K562 (cell line): ENCODE data around the gene CRAT. TPM values are rescaled to one million over a fixed set of nuclear protein-coding genes. Genes with fewer than 3 reads are reported as not detected.

ENCODE experiments used
- CBX2 ChIP-seq: fragments of 200-600 bp; sonication (generic); IDR thresholded peaks from one replicate; pipeline ENCODE4 v1.6.1; 2012; ENCODE audit warnings: mild to moderate bottlenecking, low read length, inconsistent platforms; ENCODE audit not compliant: insufficient read depth, poor library complexity, severe bottlenecking
- CEBPB ChIP-seq: fragments of 450-650 bp; IDR thresholded peaks from 2 replicates; pipeline ENCODE4 v1.6.1; 2016; ENCODE audit warnings: missing genetic modification characterization, missing compliant biosample characterization
- EHMT2 ChIP-seq: fragments of 450-650 bp; IDR thresholded peaks from 2 replicates; pipeline ENCODE4 v1.6.1; 2018; ENCODE audit warnings: antibody characterized with exemption
- HNRNPLL ChIP-seq: fragments of 200-400 bp; formaldehyde crosslinking; IDR thresholded peaks from 2 replicates; pipeline ENCODE4 v1.6.1; 2017; ENCODE audit warnings: low read length, low read depth, mild to moderate bottlenecking; ENCODE audit not compliant: poor library complexity, severe bottlenecking
- KDM1A ChIP-seq, 2 experiments: fragments of 450-650 bp; IDR thresholded peaks; 2 replicates each; pipeline ENCODE4 v1.6.1; 2016; ENCODE audit warnings: mild to moderate bottlenecking in 2 of 2
- KHSRP ChIP-seq: fragments of 450-650 bp; IDR thresholded peaks from 2 replicates; pipeline ENCODE4 v1.6.1; 2017
- KLF16 ChIP-seq: IDR thresholded peaks from 2 replicates; pipeline ENCODE4 v1.6.1; 2016; ENCODE audit warnings: antibody characterized with exemption
- LEF1 ChIP-seq: fragments of 450-650 bp; IDR thresholded peaks from 2 replicates; pipeline ENCODE4 v1.6.1; 2016; ENCODE audit warnings: mild to moderate bottlenecking
- NFE2L1 ChIP-seq: fragments of 450-650 bp; IDR thresholded peaks from 2 replicates; pipeline ENCODE4 v1.6.1; 2016; ENCODE audit warnings: missing genetic modification characterization, low read depth, mild to moderate bottlenecking, missing compliant biosample characterization, moderate library complexity, borderline replicate concordance
- NRF1 ChIP-seq, 2 experiments: fragments of 450-650 bp; IDR thresholded peaks in 1 of 2; conservative IDR thresholded peaks in 1 of 2; 2 replicates each; pipeline ENCODE4 v1.6.1; 2014; ENCODE audit warnings: mild to moderate bottlenecking in 2 of 2
- PCBP2 ChIP-seq: fragments of 200-400 bp; formaldehyde crosslinking; IDR thresholded peaks from 2 replicates; pipeline ENCODE4 v1.6.1; 2018; ENCODE audit warnings: low read length, low read depth, mild to moderate bottlenecking, moderate library complexity; ENCODE audit not compliant: poor library complexity, severe bottlenecking
- POLR3A ChIP-seq: IDR thresholded peaks from 2 replicates; pipeline ENCODE4 v1.6.1; 2011; ENCODE audit warnings: borderline replicate concordance, mild to moderate bottlenecking, moderate library complexity; ENCODE audit not compliant: insufficient read length, insufficient read depth; ENCODE audit errors: extremely low read depth
- PTRF ChIP-seq: fragments of 450-650 bp; IDR thresholded peaks from 2 replicates; pipeline ENCODE4 v1.6.1; 2016; ENCODE audit warnings: mild to moderate bottlenecking, missing genetic modification characterization, missing compliant biosample characterization
- SMAD2 ChIP-seq: fragments of 150-350 bp; IDR thresholded peaks from 2 replicates; pipeline ENCODE4 v1.6.1; 2014; ENCODE audit warnings: low read depth, mild to moderate bottlenecking, low read length
- SMARCA4 ChIP-seq: fragments of 450-650 bp; IDR thresholded peaks from 2 replicates; pipeline ENCODE4 v1.6.1; 2016
- TRIM24 ChIP-seq, 2 experiments: fragments of 450-650 bp; IDR thresholded peaks; 2 replicates each; pipeline ENCODE4 v1.6.1; 2016
- U2AF2 ChIP-seq: fragments of 200-400 bp; formaldehyde crosslinking; optimal IDR thresholded peaks from 2 replicates; pipeline ENCODE3; 2017; ENCODE audit warnings: low read depth, mild to moderate bottlenecking, low read length
- ZKSCAN1 ChIP-seq: fragments of 150-350 bp; IDR thresholded peaks from 2 replicates; pipeline ENCODE4 v1.6.1; 2016; ENCODE audit warnings: low read depth, low read length
- ZNF57 ChIP-seq: fragments of 450-650 bp; formaldehyde crosslinking; IDR thresholded peaks from 2 replicates; pipeline ENCODE4 v1.4.0; 2020; ENCODE audit warnings: mild to moderate bottlenecking, moderate library complexity
- polyA plus RNA-seq, 8 experiments: library from polyadenylated mRNA; depleted of rRNA in 4 of 8; stranded (reverse) in 5 of 8; unstranded in 3 of 8; fragments of >200 nt; fragmentation: Nextera tagmentation in 2 of 8; fragmentation: Illumina TruSeq in 1 of 8; extraction: Ambion mirVana in 2 of 8; extraction: Trizol in 1 of 8; gene quantifications; 2 replicates each; pipeline versions ENCODE4 v1.2.1 to v1.2.3, GENCODE V29; 2011 to 2014; ENCODE audit warnings: inconsistent platforms in 1 of 8, missing spikeins in 1 of 8
- total RNA-seq, 7 experiments: library from RNA; depleted of rRNA in 6 of 7; stranded (reverse); fragments of >200 nt in 6 of 7; fragmentation: Illumina TruSeq in 2 of 7; extraction: Trizol in 2 of 7; gene quantifications; 2 replicates each; pipeline versions ENCODE4 v1.2.1 to v1.2.3, GENCODE V29; 2011 to 2021; ENCODE audit warnings: low replicate concordance in 1 of 7
- TF ChIP-seq, protein P1 (sequence below), 2 experiments: fragments of 450-650 bp in 1 of 2; IDR thresholded peaks; 2 replicates each; pipeline ENCODE4 v1.6.1; 2011 to 2017; ENCODE audit warnings: low read depth in 2 of 2, antibody characterized with exemption in 1 of 2, borderline replicate concordance in 1 of 2, low read length in 1 of 2, mild to moderate bottlenecking in 1 of 2, mixed read lengths in 1 of 2; ENCODE audit not compliant: control insufficient read depth in 1 of 2
- TF ChIP-seq, protein P2 (sequence below): fragments of 450-650 bp; IDR thresholded peaks from one replicate; pipeline ENCODE4 v1.6.1; 2018; ENCODE audit warnings: mild to moderate bottlenecking, moderate library complexity; ENCODE audit not compliant: partially characterized antibody
- TF ChIP-seq, protein P3 (sequence below), 2 experiments: fragments of 150-350 bp in 1 of 2; IDR thresholded peaks; 2 replicates each; pipeline ENCODE4 v1.6.1; 2012 to 2016; ENCODE audit warnings: low read depth in 2 of 2, low read length in 2 of 2, mild to moderate bottlenecking in 1 of 2, moderate library complexity in 1 of 2

CRAT gene
- total and polyA plus RNA-seq, 9 of the 15 experiments (the other 6 are each of a cell fraction or from before 2014, with no cell fraction given), result 0.20 to 13.8 (median 5.4) TPM

DNA sequence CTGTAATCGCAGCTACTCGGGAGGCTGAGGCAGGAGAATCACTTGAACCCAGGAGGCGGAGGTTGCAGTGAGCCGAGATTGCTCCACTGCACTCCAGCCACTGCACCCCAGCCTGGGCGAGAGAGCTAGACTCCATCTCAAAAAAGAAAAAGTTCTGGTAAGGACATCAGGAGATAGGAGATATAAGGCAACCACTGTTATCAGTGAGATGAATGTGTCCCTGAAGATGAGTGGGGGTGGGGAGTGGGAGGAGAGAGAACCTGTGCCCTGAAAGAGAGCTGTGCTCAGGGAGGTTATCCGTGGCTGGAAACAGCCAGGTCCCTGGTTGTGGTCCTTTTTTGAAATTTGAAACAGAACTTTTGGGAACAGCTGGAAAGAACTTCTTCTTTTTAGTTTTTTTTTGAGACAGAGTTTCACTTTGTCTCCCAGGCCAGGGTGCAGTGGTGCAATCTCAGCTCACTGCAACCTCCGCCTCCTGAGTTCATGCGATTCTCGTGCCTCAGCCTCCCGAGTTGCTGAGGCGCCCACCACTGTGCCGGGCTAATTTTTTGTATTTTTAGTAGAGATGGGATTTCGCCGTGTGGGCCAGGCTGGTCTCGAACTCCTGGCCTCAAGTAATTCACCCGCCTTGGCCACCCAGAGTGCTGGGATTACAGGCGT is 3.2 kb upstream of the CRAT start (continued):
- TF ChIP-seq NFE2L1, result no peak
- no peak for TF ChIP-seq ZKSCAN1
- TF ChIP-seq ZNF57, result no peak
- no peak for TF ChIP-seq PTRF (tag)
- TF ChIP-seq, protein P1, sequence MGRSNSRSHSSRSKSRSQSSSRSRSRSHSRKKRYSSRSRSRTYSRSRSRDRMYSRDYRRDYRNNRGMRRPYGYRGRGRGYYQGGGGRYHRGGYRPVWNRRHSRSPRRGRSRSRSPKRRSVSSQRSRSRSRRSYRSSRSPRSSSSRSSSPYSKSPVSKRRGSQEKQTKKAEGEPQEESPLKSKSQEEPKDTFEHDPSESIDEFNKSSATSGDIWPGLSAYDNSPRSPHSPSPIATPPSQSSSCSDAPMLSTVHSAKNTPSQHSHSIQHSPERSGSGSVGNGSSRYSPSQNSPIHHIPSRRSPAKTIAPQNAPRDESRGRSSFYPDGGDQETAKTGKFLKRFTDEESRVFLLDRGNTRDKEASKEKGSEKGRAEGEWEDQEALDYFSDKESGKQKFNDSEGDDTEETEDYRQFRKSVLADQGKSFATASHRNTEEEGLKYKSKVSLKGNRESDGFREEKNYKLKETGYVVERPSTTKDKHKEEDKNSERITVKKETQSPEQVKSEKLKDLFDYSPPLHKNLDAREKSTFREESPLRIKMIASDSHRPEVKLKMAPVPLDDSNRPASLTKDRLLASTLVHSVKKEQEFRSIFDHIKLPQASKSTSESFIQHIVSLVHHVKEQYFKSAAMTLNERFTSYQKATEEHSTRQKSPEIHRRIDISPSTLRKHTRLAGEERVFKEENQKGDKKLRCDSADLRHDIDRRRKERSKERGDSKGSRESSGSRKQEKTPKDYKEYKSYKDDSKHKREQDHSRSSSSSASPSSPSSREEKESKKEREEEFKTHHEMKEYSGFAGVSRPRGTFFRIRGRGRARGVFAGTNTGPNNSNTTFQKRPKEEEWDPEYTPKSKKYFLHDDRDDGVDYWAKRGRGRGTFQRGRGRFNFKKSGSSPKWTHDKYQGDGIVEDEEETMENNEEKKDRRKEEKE (IDR thresholded peaks at IDR 0.05; ENCODE audit: borderline replicate concordance in 1 of 2, control insufficient read depth in 1 of 2, low read depth in 2 of 2, low read length in 1 of 2), result no peak
- TF ChIP-seq HNRNPLL, result no peak
- no peak for TF ChIP-seq EHMT2
- 0 out of 2 replicates have a peak, but pooled peaks have one; percentile 9 for TF ChIP-seq CEBPB (tag)
- peak; percentile 74 for TF ChIP-seq KLF16
- TF ChIP-seq SMARCA4, result peak; percentile 75
- TF ChIP-seq KDM1A (IDR thresholded peaks at IDR 0.05), result peak; percentile 86 to 87
- TF ChIP-seq, protein P2, sequence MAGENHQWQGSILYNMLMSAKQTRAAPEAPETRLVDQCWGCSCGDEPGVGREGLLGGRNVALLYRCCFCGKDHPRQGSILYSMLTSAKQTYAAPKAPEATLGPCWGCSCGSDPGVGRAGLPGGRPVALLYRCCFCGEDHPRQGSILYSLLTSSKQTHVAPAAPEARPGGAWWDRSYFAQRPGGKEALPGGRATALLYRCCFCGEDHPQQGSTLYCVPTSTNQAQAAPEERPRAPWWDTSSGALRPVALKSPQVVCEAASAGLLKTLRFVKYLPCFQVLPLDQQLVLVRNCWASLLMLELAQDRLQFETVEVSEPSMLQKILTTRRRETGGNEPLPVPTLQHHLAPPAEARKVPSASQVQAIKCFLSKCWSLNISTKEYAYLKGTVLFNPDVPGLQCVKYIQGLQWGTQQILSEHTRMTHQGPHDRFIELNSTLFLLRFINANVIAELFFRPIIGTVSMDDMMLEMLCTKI, result no peak
- no peak for TF ChIP-seq KHSRP
- no peak for TF ChIP-seq U2AF2
- TF ChIP-seq PCBP2, result no peak
- peak; percentile 79 for TF ChIP-seq LEF1
- TF ChIP-seq SMAD2, result no peak
- peak; percentile 28 to 63; a peak in 2 of 4 replicates for TF ChIP-seq TRIM24 (IDR thresholded peaks at IDR 0.05)
- TF ChIP-seq, protein P3, sequence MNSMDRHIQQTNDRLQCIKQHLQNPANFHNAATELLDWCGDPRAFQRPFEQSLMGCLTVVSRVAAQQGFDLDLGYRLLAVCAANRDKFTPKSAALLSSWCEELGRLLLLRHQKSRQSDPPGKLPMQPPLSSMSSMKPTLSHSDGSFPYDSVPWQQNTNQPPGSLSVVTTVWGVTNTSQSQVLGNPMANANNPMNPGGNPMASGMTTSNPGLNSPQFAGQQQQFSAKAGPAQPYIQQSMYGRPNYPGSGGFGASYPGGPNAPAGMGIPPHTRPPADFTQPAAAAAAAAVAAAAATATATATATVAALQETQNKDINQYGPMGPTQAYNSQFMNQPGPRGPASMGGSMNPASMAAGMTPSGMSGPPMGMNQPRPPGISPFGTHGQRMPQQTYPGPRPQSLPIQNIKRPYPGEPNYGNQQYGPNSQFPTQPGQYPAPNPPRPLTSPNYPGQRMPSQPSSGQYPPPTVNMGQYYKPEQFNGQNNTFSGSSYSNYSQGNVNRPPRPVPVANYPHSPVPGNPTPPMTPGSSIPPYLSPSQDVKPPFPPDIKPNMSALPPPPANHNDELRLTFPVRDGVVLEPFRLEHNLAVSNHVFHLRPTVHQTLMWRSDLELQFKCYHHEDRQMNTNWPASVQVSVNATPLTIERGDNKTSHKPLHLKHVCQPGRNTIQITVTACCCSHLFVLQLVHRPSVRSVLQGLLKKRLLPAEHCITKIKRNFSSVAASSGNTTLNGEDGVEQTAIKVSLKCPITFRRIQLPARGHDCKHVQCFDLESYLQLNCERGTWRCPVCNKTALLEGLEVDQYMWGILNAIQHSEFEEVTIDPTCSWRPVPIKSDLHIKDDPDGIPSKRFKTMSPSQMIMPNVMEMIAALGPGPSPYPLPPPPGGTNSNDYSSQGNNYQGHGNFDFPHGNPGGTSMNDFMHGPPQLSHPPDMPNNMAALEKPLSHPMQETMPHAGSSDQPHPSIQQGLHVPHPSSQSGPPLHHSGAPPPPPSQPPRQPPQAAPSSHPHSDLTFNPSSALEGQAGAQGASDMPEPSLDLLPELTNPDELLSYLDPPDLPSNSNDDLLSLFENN (IDR thresholded peaks at IDR 0.05; ENCODE audit: low read depth in 2 of 2, low read length in 2 of 2), result no peak
- TF ChIP-seq CBX2, result no peak
- TF ChIP-seq NRF1 (conservative IDR thresholded peaks at IDR 0.05 in 1 of 2, IDR thresholded peaks at IDR 0.05 in 1 of 2), result no peak
- no peak for TF ChIP-seq POLR3A
